Esophagus squamous epithelium (tissue), 5 donors: ENCODE measurements around the gene DRGX. TPM values are rescaled to one million over a fixed set of nuclear protein-coding genes. Genes with fewer than 3 reads are reported as not detected.

Source experiments
- DNase-seq: peaks from one replicate; lab custom pipeline; 2025; lab: John Stamatoyannopoulos, UW
- H3K27ac ChIP-seq, 4 donors: fragments of 200-600 bp; sonication (generic); one replicate each; pipeline ENCODE4 v1.5.1; 2016 to 2019; ENCODE audit warnings: mild to moderate bottlenecking in 1 of 4
- H3K27me3 ChIP-seq, 4 donors: fragments of 200-600 bp; sonication (generic); 1 replicate in 3 of 4; 2 replicates in 1 of 4; pipeline versions ENCODE4 v1.5.1 to v1.6.0; 2017 to 2021; ENCODE audit warnings: antibody characterized with exemption in 1 of 4
- H3K36me3 ChIP-seq, 3 donors: fragments of 200-600 bp; sonication (generic); one replicate each; pipeline ENCODE4 v1.5.1; 2016 to 2019
- H3K4me1 ChIP-seq, 3 donors: fragments of 200-600 bp; sonication (generic); one replicate each; pipeline ENCODE4 v1.5.1; 2017 to 2019
- H3K4me3 ChIP-seq, 4 donors: fragments of 200-600 bp; sonication (generic); 1 replicate in 3 of 4; 2 replicates in 1 of 4; pipeline ENCODE4 v1.5.1; 2016 to 2019; ENCODE audit warnings: mild to moderate bottlenecking in 2 of 4, moderate library complexity in 1 of 4
- H3K9me3 ChIP-seq, 3 donors: fragments of 200-600 bp; sonication (generic); one replicate each; pipeline ENCODE4 v1.5.1; 2016 to 2019
- CTCF ChIP-seq, 6 experiments: fragments of 450-650 bp in 4 of 6; fragments of 200-600 bp in 2 of 6; sonication (generic) in 2 of 6; IDR thresholded peaks; one replicate each; pipeline ENCODE4 v1.5.1; 2016 to 2019; ENCODE audit warnings: antibody characterized with exemption in 6 of 6, mild to moderate bottlenecking in 4 of 6, moderate library complexity in 4 of 6
- POLR2A ChIP-seq, 4 donors: fragments of 450-650 bp; IDR thresholded peaks; one replicate each; pipeline ENCODE4 v1.6.1; 2017; ENCODE audit warnings: antibody characterized with exemption in 4 of 4, mild to moderate bottlenecking in 4 of 4, moderate library complexity in 3 of 4
- WGBS, 2 donors: methylation state at CpG; one replicate each; pipeline ENCODE4 v1.1.5; 2018; 5-methylcytosine and 5-hydroxymethylcytosine counted together
- intact Hi-C: fragments of 100-400 bp; cut with DNase I; formaldehyde crosslinking; loops from one replicate; pipeline ENCODE4 v1.15.0; 2022
- total RNA-seq, 4 donors: library from RNA; depleted of rRNA; stranded (reverse); fragments of >200 nt; gene quantifications; one replicate each; pipeline ENCODE4 v1.1.0, GENCODE V29; 2016
- donor health status: DM: yes; HTN: yes; CAD: no.

Gene DRGX
- total RNA-seq, 4 donors from 2014 or later = not detected

- H3K4me3 ChIP-seq = no peak overlapping the region
- H3K4me1 ChIP-seq = peaks cover 8 to 21% (median 9%) of the 10 kb centered on the region in 3 donors
- 41 to 44% methylated on average over 6 to 7 of the region's 7 CpGs for WGBS, 2 donors
- H3K9me3 ChIP-seq = no peaks in the 10 kb centered on the region
- no peak for DNase-seq
- H3K27me3 ChIP-seq = no peaks in the 10 kb centered on the region
- intact Hi-C loops = no loop called here
- peak overlapping the region; percentile 36 to 87 (median 78) for H3K27ac ChIP-seq
- H3K36me3 ChIP-seq = no peaks in the 10 kb centered on the region
- no peak for TF ChIP-seq CTCF (IDR thresholded peaks at IDR 0.05)
- TF ChIP-seq POLR2A (IDR thresholded peaks at IDR 0.05) = no peak
Measured at GRCh38 chr10:49419005-49419404, 23.1 kb upstream of the DRGX start.

- Histone ChIP-seq H3K27ac (peak overlapping the region; percentile 36 to 87 (median 78)), H3K36me3 (no peaks in the 10 kb centered on the region), H3K4me1 (peaks cover 8 to 21% (median 9%) of the 10 kb centered on the region in 3 donors), H3K9me3 (no peaks in the 10 kb centered on the region), H3K4me3 (no peak overlapping the region), H3K27me3 (no peaks in the 10 kb centered on the region)
- intact Hi-C loops = no loop called here
- TF ChIP-seq POLR2A (IDR thresholded peaks at IDR 0.05) = no peak
- TF ChIP-seq CTCF (IDR thresholded peaks at IDR 0.05) = peak in 3 of 6 experiments; percentile 9 to 43 (median 27)
- 93 to 100% methylated on average over 1 to 2 of the region's 2 CpGs for WGBS, 2 donors
- no peak for DNase-seq
Measured at GRCh38 chr10:49418328-49418727, 22.4 kb upstream of the DRGX start.

- Histone ChIP-seq H3K27ac (peak overlapping the region in 3 of 4 donors; percentile 73 to 87 (median 82)), H3K36me3 (no peaks in the 10 kb centered on the region), H3K27me3 (no peaks in the 10 kb centered on the region), H3K4me3 (no peak overlapping the region), H3K4me1 (peaks cover 8 to 21% (median 9%) of the 10 kb centered on the region in 3 donors), H3K9me3 (no peaks in the 10 kb centered on the region)
- TF ChIP-seq POLR2A (IDR thresholded peaks at IDR 0.05) (no peak), CTCF (IDR thresholded peaks at IDR 0.05) (no peak)
- intact Hi-C loops = no loop called here
- no peak for DNase-seq
- no CpG with 5 or more reads among the region's 6 CpGs for WGBS, 2 donors
Measured at GRCh38 chr10:49418053-49418326, 22.1 kb upstream of the DRGX start.

- peak overlapping the region in 3 of 4 donors; percentile 73 to 87 (median 82) for H3K27ac ChIP-seq
- no peaks in the 10 kb centered on the region for H3K36me3 ChIP-seq
- no peaks in the 10 kb centered on the region for H3K27me3 ChIP-seq
- no peak for DNase-seq
- intact Hi-C loops = no loop called here
- 73 to 98% methylated on average over 8 to 9 of the region's 29 CpGs for WGBS, 2 donors
- no peaks in the 10 kb centered on the region for H3K9me3 ChIP-seq
- peaks cover 8 to 21% (median 9%) of the 10 kb centered on the region in 3 donors for H3K4me1 ChIP-seq
- H3K4me3 ChIP-seq = no peak overlapping the region
- TF ChIP-seq CTCF (IDR thresholded peaks at IDR 0.05) (no peak), POLR2A (IDR thresholded peaks at IDR 0.05) (no peak)
Measured at GRCh38 chr10:49417311-49418052, 21.6 kb upstream of the DRGX start.

GRCh38 chr10:49415846-49416245 lies 20.0 kb upstream of the DRGX start:
- no peaks in the 10 kb centered on the region for H3K36me3 ChIP-seq
- no peaks in the 10 kb centered on the region for H3K9me3 ChIP-seq
- intact Hi-C loops = no loop called here
- no peak overlapping the region for H3K27ac ChIP-seq
- peaks cover 0 to 2% (median 0%) of the 10 kb centered on the region in 4 donors for H3K27me3 ChIP-seq
- 56 to 70% methylated on average over 2 of the region's 2 CpGs for WGBS, 2 donors
- H3K4me1 ChIP-seq = peaks cover 8 to 21% (median 9%) of the 10 kb centered on the region in 3 donors
- TF ChIP-seq CTCF (IDR thresholded peaks at IDR 0.05) (no peak), POLR2A (IDR thresholded peaks at IDR 0.05) (no peak)
- H3K4me3 ChIP-seq = no peak overlapping the region
- DNase-seq = no peak
